ENCODE data around the gene EFL1. TPM values are rescaled to one million over a fixed set of nuclear protein-coding genes. Genes with fewer than 3 reads are reported as not detected.

Gene EFL1
- total and polyA plus RNA-seq, 2 donors (not counting 3 experiments of a cell fraction or from before 2014, with no cell fraction given), result 6.6 to 21.9 TPM

- no peaks in the 10 kb centered on the region for H3K79me2 ChIP-seq (ENCODE audit: control insufficient read depth, insufficient read depth, low read length)
- no peak overlapping the region for H3K4me3 ChIP-seq (replicated peaks in 1 of 3; ENCODE audit: insufficient read depth in 1 of 3, low read depth in 1 of 3, low read length in 3 of 3)
- CTCF ChIA-PET, result no interaction called here
- BruUV-seq (replicated peaks), result no TSS peak
- DNase-seq (ENCODE audit: low read depth, low spot score) (no peak), FAIRE-seq (no peak)
- no peaks in the 10 kb centered on the region for H3K9me3 ChIP-seq (replicated peaks; ENCODE audit: control insufficient read depth, insufficient read depth, low read length)
- dilution Hi-C loops (cut with MboI; ENCODE audit: extremely low pct_ligation_motif_present, low sequenced_read_pairs), result no loop called here
- no peak overlapping the region for H3K9ac ChIP-seq (replicated peaks; ENCODE audit: extremely low read depth, insufficient read depth, low read length)
- H3K27me3 ChIP-seq (ENCODE audit: control insufficient read depth in 2 of 2, insufficient read depth in 2 of 2, low read length in 2 of 2), result no peaks in the 10 kb centered on the region
- H3K9me1 ChIP-seq (replicated peaks; ENCODE audit: control insufficient read depth, extremely low read depth, insufficient read depth, low read length), result no peaks in the 10 kb centered on the region
- no peaks in the 10 kb centered on the region for H3K4me1 ChIP-seq (ENCODE audit: control insufficient read depth, extremely low read depth, insufficient read depth, low read length)
- no peak for TF ChIP-seq CTCF (IDR thresholded peaks at IDR 0.05; ENCODE audit: extremely low read depth in 1 of 2, insufficient read depth in 1 of 2, low read depth in 1 of 2, low read length in 2 of 2)
- no peak for TF ChIP-seq EZH2 (IDR thresholded peaks at IDR 0.05; ENCODE audit: borderline replicate concordance, low read depth, low read length, severe bottlenecking)
- no peak for TF ChIP-seq POLR2A (IDR thresholded peaks at IDR 0.05; ENCODE audit: low read depth, low read length)
- no peak for TF ChIP-seq JUN (IDR thresholded peaks at IDR 0.05; ENCODE audit: borderline replicate concordance, insufficient read depth, insufficient read length, low read depth)
- no peak for TF ChIP-seq FOS (IDR thresholded peaks at IDR 0.05; ENCODE audit: borderline replicate concordance, insufficient read depth, low read length)
- TF ChIP-seq MYC (IDR thresholded peaks at IDR 0.05; ENCODE audit: low read depth, low read length), result no peak
- TF ChIP-seq GATA2 (IDR thresholded peaks at IDR 0.05; ENCODE audit: insufficient read depth, insufficient read length, low read depth, low read length), result no peak
- no peak for TF ChIP-seq MAX (IDR thresholded peaks at IDR 0.05; ENCODE audit: insufficient read depth, insufficient read length)
- TF ChIP-seq POLR2AphosphoS5 (IDR thresholded peaks at IDR 0.05; ENCODE audit: insufficient read depth, low read depth, low read length), result no peak
- H4K20me1 ChIP-seq (replicated peaks; ENCODE audit: control insufficient read depth, extremely low read depth, insufficient read depth, low read length), result no peaks in the 10 kb centered on the region
- intact Hi-C loops (cut with micrococcal nuclease), result no loop called here
- H2AFZ ChIP-seq (ENCODE audit: low read depth, low read length), result no peak overlapping the region
- no peaks in the 10 kb centered on the region for H3K36me3 ChIP-seq (ENCODE audit: control insufficient read depth in 2 of 2, extremely low read depth in 1 of 2, insufficient read depth in 2 of 2, low read length in 2 of 2)
- H3K27ac ChIP-seq (ENCODE audit: insufficient read depth, low read depth, low read length), result no peak overlapping the region
- H3K4me2 ChIP-seq (ENCODE audit: insufficient read depth, low read length), result no peak overlapping the region
- POLR2A ChIA-PET, result no interaction called here
Observed at GRCh38 chr15:82114660-82115059, 147.9 kb downstream of the EFL1 start.

Data from endothelial cell of umbilical vein (primary cell).